HepG2 (cell line): Measurements from ENCODE around the gene HMGN1. TPM values are rescaled to one million over a fixed set of nuclear protein-coding genes. Genes with fewer than 3 reads are reported as not detected.
A peak's percentile ranks its signal among the peaks of the same experiment; 100 is the strongest.

Experiments
- ATF7-NPFF ChIP-seq: sonication (generic); formaldehyde crosslinking; IDR thresholded peaks from 2 replicates; pipeline ENCODE4 v1.8.1; 2023; ENCODE audit warnings: mild to moderate bottlenecking, low read depth, missing genetic modification reagents, moderate library complexity
- EEA1 ChIP-seq: sonication (generic); formaldehyde crosslinking; IDR thresholded peaks from 2 replicates; pipeline ENCODE4 v1.5.1; 2020; ENCODE audit warnings: mild to moderate bottlenecking, missing genetic modification reagents, borderline replicate concordance
- ERF ChIP-seq: IDR thresholded peaks from 2 replicates; pipeline ENCODE4 v1.6.1; 2018; ENCODE audit warnings: missing biosample characterization, missing genetic modification reagents
- KLF9 ChIP-seq: IDR thresholded peaks from 2 replicates; pipeline ENCODE4 v1.6.1; 2016; ENCODE audit warnings: low read depth
- NR3C1 ChIP-seq: sonication (generic); formaldehyde crosslinking; IDR thresholded peaks from 2 replicates; pipeline ENCODE4 v1.4.0; 2020; ENCODE audit warnings: missing genetic modification reagents
- PHF20 ChIP-seq: sonication (generic); formaldehyde crosslinking; IDR thresholded peaks from 2 replicates; pipeline ENCODE4 v1.5.0; 2020; ENCODE audit warnings: mild to moderate bottlenecking, missing genetic modification reagents
- PHF21A ChIP-seq: sonication (generic); formaldehyde crosslinking; IDR thresholded peaks from 2 replicates; pipeline ENCODE4 v1.5.0; 2020; ENCODE audit warnings: mild to moderate bottlenecking, missing genetic modification reagents
- SSRP1 ChIP-seq: IDR thresholded peaks from 2 replicates; pipeline ENCODE4 v1.6.1; 2016; ENCODE audit warnings: control low read depth
- SUZ12 ChIP-seq: fragments of 150-350 bp; IDR thresholded peaks from 2 replicates; pipeline ENCODE4 v1.6.1; 2014; ENCODE audit warnings: low read depth, low read length
- XRCC5 ChIP-seq: fragments of 200-400 bp; formaldehyde crosslinking; optimal IDR thresholded peaks from 2 replicates; pipeline ENCODE3; 2017; ENCODE audit warnings: mild to moderate bottlenecking, low read length
- ZFP36 ChIP-seq: fragments of 150-350 bp; IDR thresholded peaks from 2 replicates; pipeline ENCODE4 v1.6.1; 2018; ENCODE audit warnings: borderline replicate concordance, low read length, low read depth; ENCODE audit not compliant: partially characterized antibody
- ZNF180 ChIP-seq: sonication (generic); formaldehyde crosslinking; IDR thresholded peaks from 2 replicates; pipeline ENCODE4 v1.4.0; 2020; ENCODE audit warnings: low read depth, missing genetic modification reagents, borderline replicate concordance
- ZNF468 ChIP-seq: sonication (generic); formaldehyde crosslinking; IDR thresholded peaks from 2 replicates; pipeline ENCODE4 v1.8.0; 2022; ENCODE audit warnings: mild to moderate bottlenecking, moderate library complexity, missing genetic modification reagents
- ZNF616 ChIP-seq: sonication (generic); formaldehyde crosslinking; IDR thresholded peaks from 2 replicates; pipeline ENCODE4 v1.5.0; 2020; ENCODE audit warnings: low read depth, mild to moderate bottlenecking, missing genetic modification reagents
- ZNF720 ChIP-seq: sonication (generic); formaldehyde crosslinking; IDR thresholded peaks from 2 replicates; pipeline ENCODE4 v1.4.0; 2020; ENCODE audit warnings: missing genetic modification reagents
- ZNF724P ChIP-seq: sonication (generic); formaldehyde crosslinking; IDR thresholded peaks from 2 replicates; pipeline ENCODE4 v1.8.0; 2022; ENCODE audit warnings: missing genetic modification reagents, borderline replicate concordance
- polyA plus RNA-seq, 8 experiments: library from polyadenylated mRNA; depleted of rRNA in 3 of 8; stranded (reverse) in 7 of 8; unstranded in 1 of 8; fragments of >200 nt; fragmentation: Illumina TruSeq in 4 of 8; extraction: Trizol in 4 of 8; gene quantifications; 2 replicates each; pipeline versions ENCODE4 v1.2.1 to v1.2.3, GENCODE V29; 2011 to 2016; ENCODE audit warnings: low read depth in 4 of 8, missing spikeins in 1 of 8, mixed read lengths in 1 of 8; ENCODE audit not compliant: insufficient read depth in 1 of 8
- total RNA-seq, 5 experiments: library from RNA; depleted of rRNA; stranded (reverse); fragments of >200 nt; fragmentation: Illumina TruSeq; extraction: Trizol; gene quantifications; 2 replicates each; pipeline ENCODE4 v1.2.3, GENCODE V29; 2016; ENCODE audit warnings: low read depth in 1 of 5
- TF ChIP-seq, protein P1 (sequence below): sonication (generic); formaldehyde crosslinking; IDR thresholded peaks from 2 replicates; pipeline ENCODE4 v1.4.0; 2020; ENCODE audit warnings: missing genetic modification reagents, borderline replicate concordance
- TF ChIP-seq, protein P2 (sequence below), 2 experiments: sonication (generic) in 1 of 2; formaldehyde crosslinking in 1 of 2; IDR thresholded peaks; 2 replicates each; pipeline versions ENCODE4 v1.4.0 to v1.6.1; 2018 to 2020; ENCODE audit warnings: missing genetic modification reagents in 2 of 2, borderline replicate concordance in 1 of 2, low read depth in 1 of 2, mild to moderate bottlenecking in 1 of 2, missing biosample characterization in 1 of 2
- TF ChIP-seq, protein P3 (sequence below): sonication (generic); formaldehyde crosslinking; IDR thresholded peaks from 2 replicates; pipeline ENCODE4 v1.4.0; 2020; ENCODE audit warnings: missing genetic modification reagents

Gene HMGN1
- total and polyA plus RNA-seq, 2 of the 13 experiments (the other 11 are each of a cell fraction or from before 2014, with no cell fraction given), result 104 to 286 TPM

DNA sequence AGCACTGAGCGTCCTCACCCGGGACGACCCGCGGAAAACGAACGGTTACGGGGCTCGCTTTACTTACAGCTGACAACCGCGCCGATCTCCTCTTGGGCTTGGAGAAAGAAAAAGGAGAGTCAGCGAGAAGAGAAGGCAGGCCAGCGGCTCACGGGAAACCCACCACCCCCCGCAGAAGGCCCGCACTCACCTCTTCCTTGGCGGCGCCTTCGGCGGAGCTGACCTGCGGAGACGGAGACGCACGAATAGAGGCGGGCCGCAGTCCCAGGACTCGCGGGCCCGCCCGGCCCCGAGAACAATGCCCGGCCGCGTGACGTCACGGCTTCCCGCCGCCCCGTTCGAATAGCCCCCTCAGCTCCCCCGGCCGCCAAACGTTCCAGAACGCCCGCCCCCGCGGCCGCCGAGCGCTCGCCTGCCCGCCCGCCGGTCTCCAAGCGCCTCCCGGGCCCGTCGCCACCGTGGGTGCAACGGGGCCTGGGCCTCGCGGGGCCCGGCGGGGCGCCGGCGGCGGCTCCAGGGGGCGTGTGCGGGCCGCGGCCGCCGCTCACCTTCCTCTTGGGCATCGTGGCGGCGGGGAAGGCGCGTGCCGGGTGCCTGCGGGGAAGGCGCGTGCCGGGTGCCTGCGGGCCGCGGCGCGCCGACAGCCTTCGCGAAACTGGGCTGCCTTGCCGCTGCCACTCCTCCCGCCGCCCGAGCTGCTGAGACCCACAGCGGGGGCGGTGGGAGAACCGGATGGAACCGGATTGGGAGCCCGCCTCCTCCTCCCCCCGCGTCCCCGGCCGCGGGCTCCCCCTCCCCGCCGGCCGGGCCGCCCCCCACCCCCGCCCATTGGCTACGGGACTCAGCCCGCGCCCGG lies at the start of gene HMGN1 (continued):
- TF ChIP-seq ZNF724P (CRISPR knock-in tag) (no peak), ATF7-NPFF (no peak), ZNF720 (CRISPR knock-in tag) (no peak), EEA1 (peak; percentile 41; the same call in 1 of the 2 replicates), NR3C1 (CRISPR knock-in tag) (no peak), SSRP1 (CRISPR knock-in tag) (no peak), PHF20 (CRISPR knock-in tag) (no peak), SUZ12 (no peak), XRCC5 (no peak), ZNF180 (CRISPR knock-in tag) (no peak), KLF9 (CRISPR knock-in tag) (no peak), ZNF468 (no peak), PHF21A (CRISPR knock-in tag) (no peak; the same call in 1 of the 2 replicates), ZNF616 (CRISPR knock-in tag) (peak; percentile 36; the same call in 1 of the 2 replicates), ERF (CRISPR knock-in tag) (peak; percentile 15; the same call in 1 of the 2 replicates), ZFP36 (no peak)
- TF ChIP-seq, protein P1, sequence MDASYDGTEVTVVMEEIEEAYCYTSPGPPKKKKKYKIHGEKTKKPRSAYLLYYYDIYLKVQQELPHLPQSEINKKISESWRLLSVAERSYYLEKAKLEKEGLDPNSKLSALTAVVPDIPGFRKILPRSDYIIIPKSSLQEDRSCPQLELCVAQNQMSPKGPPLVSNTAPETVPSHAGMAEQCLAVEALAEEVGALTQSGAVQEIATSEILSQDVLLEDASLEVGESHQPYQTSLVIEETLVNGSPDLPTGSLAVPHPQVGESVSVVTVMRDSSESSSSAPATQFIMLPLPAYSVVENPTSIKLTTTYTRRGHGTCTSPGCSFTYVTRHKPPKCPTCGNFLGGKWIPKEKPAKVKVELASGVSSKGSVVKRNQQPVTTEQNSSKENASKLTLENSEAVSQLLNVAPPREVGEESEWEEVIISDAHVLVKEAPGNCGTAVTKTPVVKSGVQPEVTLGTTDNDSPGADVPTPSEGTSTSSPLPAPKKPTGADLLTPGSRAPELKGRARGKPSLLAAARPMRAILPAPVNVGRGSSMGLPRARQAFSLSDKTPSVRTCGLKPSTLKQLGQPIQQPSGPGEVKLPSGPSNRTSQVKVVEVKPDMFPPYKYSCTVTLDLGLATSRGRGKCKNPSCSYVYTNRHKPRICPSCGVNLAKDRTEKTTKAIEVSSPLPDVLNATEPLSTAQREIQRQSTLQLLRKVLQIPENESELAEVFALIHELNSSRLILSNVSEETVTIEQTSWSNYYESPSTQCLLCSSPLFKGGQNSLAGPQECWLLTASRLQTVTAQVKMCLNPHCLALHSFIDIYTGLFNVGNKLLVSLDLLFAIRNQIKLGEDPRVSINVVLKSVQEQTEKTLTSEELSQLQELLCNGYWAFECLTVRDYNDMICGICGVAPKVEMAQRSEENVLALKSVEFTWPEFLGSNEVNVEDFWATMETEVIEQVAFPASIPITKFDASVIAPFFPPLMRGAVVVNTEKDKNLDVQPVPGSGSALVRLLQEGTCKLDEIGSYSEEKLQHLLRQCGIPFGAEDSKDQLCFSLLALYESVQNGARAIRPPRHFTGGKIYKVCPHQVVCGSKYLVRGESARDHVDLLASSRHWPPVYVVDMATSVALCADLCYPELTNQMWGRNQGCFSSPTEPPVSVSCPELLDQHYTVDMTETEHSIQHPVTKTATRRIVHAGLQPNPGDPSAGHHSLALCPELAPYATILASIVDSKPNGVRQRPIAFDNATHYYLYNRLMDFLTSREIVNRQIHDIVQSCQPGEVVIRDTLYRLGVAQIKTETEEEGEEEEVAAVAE (CRISPR knock-in tag), result no peak
- TF ChIP-seq, protein P2, sequence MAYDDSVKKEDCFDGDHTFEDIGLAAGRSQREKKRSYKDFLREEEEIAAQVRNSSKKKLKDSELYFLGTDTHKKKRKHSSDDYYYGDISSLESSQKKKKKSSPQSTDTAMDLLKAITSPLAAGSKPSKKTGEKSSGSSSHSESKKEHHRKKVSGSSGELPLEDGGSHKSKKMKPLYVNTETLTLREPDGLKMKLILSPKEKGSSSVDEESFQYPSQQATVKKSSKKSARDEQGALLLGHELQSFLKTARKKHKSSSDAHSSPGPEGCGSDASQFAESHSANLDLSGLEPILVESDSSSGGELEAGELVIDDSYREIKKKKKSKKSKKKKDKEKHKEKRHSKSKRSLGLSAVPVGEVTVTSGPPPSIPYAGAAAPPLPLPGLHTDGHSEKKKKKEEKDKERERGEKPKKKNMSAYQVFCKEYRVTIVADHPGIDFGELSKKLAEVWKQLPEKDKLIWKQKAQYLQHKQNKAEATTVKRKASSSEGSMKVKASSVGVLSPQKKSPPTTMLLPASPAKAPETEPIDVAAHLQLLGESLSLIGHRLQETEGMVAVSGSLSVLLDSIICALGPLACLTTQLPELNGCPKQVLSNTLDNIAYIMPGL (CRISPR knock-in tag; IDR thresholded peaks at IDR 0.05; ENCODE audit: borderline replicate concordance in 1 of 2, low read depth in 1 of 2), result no peak
- TF ChIP-seq, protein P3, sequence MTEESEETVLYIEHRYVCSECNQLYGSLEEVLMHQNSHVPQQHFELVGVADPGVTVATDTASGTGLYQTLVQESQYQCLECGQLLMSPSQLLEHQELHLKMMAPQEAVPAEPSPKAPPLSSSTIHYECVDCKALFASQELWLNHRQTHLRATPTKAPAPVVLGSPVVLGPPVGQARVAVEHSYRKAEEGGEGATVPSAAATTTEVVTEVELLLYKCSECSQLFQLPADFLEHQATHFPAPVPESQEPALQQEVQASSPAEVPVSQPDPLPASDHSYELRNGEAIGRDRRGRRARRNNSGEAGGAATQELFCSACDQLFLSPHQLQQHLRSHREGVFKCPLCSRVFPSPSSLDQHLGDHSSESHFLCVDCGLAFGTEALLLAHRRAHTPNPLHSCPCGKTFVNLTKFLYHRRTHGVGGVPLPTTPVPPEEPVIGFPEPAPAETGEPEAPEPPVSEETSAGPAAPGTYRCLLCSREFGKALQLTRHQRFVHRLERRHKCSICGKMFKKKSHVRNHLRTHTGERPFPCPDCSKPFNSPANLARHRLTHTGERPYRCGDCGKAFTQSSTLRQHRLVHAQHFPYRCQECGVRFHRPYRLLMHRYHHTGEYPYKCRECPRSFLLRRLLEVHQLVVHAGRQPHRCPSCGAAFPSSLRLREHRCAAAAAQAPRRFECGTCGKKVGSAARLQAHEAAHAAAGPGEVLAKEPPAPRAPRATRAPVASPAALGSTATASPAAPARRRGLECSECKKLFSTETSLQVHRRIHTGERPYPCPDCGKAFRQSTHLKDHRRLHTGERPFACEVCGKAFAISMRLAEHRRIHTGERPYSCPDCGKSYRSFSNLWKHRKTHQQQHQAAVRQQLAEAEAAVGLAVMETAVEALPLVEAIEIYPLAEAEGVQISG, result peak; percentile 33; the same call in 1 of the 2 replicates
